ENCODE results near the gene GPHA2.

The GPHA2 gene

GRCh38 chr11:64954201-64954600 lies 18.5 kb upstream of the GPHA2 start:
- peaks cover 23% of the 10 kb centered on the region for H3K27me3 ChIP-seq (replicated peaks; ENCODE audit: control insufficient read depth, insufficient read depth, low read length)
- H3K4me1 ChIP-seq (ENCODE audit: control insufficient read depth, insufficient read depth, low read length), result no peaks in the 10 kb centered on the region
- H3K4me3 ChIP-seq (ENCODE audit: low read length), result no peak overlapping the region
- no peaks in the 10 kb centered on the region for H3K36me3 ChIP-seq (ENCODE audit: control insufficient read depth, insufficient read depth, low read length, severe bottlenecking)
- H3K9me3 ChIP-seq (ENCODE audit: control insufficient read depth, low read length), result no peaks in the 10 kb centered on the region
- no peak for DNase-seq (ENCODE audit: low read depth)
- no peak overlapping the region for H3K9ac ChIP-seq (ENCODE audit: low read length)

GRCh38 chr11:64951529-64951928 lies 15.8 kb upstream of the GPHA2 start:
- no peaks in the 10 kb centered on the region for H3K36me3 ChIP-seq (ENCODE audit: control insufficient read depth, insufficient read depth, low read length, severe bottlenecking)
- H3K9ac ChIP-seq (ENCODE audit: low read length), result no peak overlapping the region
- peaks cover 23% of the 10 kb centered on the region for H3K27me3 ChIP-seq (replicated peaks; ENCODE audit: control insufficient read depth, insufficient read depth, low read length)
- no peaks in the 10 kb centered on the region for H3K9me3 ChIP-seq (ENCODE audit: control insufficient read depth, low read length)
- DNase-seq (ENCODE audit: low read depth), result no peak
- no peaks in the 10 kb centered on the region for H3K4me1 ChIP-seq (ENCODE audit: control insufficient read depth, insufficient read depth, low read length)
- H3K4me3 ChIP-seq (ENCODE audit: low read length), result no peak overlapping the region

GRCh38 chr11:64947208-64947814 lies 11.6 kb upstream of the GPHA2 start:
- Histone ChIP-seq H3K9ac (ENCODE audit: low read length) (no peak overlapping the region), H3K4me1 (ENCODE audit: control insufficient read depth, insufficient read depth, low read length) (no peaks in the 10 kb centered on the region), H3K9me3 (ENCODE audit: control insufficient read depth, low read length) (no peaks in the 10 kb centered on the region), H3K36me3 (ENCODE audit: control insufficient read depth, insufficient read depth, low read length, severe bottlenecking) (no peaks in the 10 kb centered on the region), H3K27me3 (replicated peaks; ENCODE audit: control insufficient read depth, insufficient read depth, low read length) (peaks cover 9% of the 10 kb centered on the region), H3K4me3 (ENCODE audit: low read length) (no peak overlapping the region)
- DNase-seq (ENCODE audit: low read depth), result no peak

GRCh38 chr11:64936539-64936938 lies 846 bp upstream of the GPHA2 start:
- Histone ChIP-seq H3K36me3 (ENCODE audit: control insufficient read depth, insufficient read depth, low read length, severe bottlenecking) (peaks cover 19% of the 10 kb centered on the region), H3K4me3 (ENCODE audit: low read length) (no peak overlapping the region), H3K9me3 (ENCODE audit: control insufficient read depth, low read length) (no peaks in the 10 kb centered on the region), H3K9ac (ENCODE audit: low read length) (no peak overlapping the region), H3K27me3 (replicated peaks; ENCODE audit: control insufficient read depth, insufficient read depth, low read length) (no peaks in the 10 kb centered on the region), H3K4me1 (ENCODE audit: control insufficient read depth, insufficient read depth, low read length) (no peaks in the 10 kb centered on the region)
- no peak for DNase-seq (ENCODE audit: low read depth)

- H3K36me3 ChIP-seq (ENCODE audit: control insufficient read depth, insufficient read depth, low read length, severe bottlenecking), result peaks cover 34% of the 10 kb centered on the region
- no peak overlapping the region for H3K9ac ChIP-seq (ENCODE audit: low read length)
- DNase-seq (ENCODE audit: low read depth), result no peak
- H3K27me3 ChIP-seq (replicated peaks; ENCODE audit: control insufficient read depth, insufficient read depth, low read length), result no peaks in the 10 kb centered on the region
- H3K4me1 ChIP-seq (ENCODE audit: control insufficient read depth, insufficient read depth, low read length), result no peaks in the 10 kb centered on the region
- no peaks in the 10 kb centered on the region for H3K9me3 ChIP-seq (ENCODE audit: control insufficient read depth, low read length)
- H3K4me3 ChIP-seq (ENCODE audit: low read length), result no peak overlapping the region
Observed at GRCh38 chr11:64934682-64935358, 873 bp downstream of the GPHA2 start.

GRCh38 chr11:64933935-64934681 lies 1.6 kb downstream of the GPHA2 start:
- Histone ChIP-seq H3K36me3 (ENCODE audit: control insufficient read depth, insufficient read depth, low read length, severe bottlenecking) (peaks cover 36% of the 10 kb centered on the region), H3K9me3 (ENCODE audit: control insufficient read depth, low read length) (no peaks in the 10 kb centered on the region), H3K4me1 (ENCODE audit: control insufficient read depth, insufficient read depth, low read length) (no peaks in the 10 kb centered on the region), H3K4me3 (ENCODE audit: low read length) (no peak overlapping the region), H3K9ac (ENCODE audit: low read length) (no peak overlapping the region), H3K27me3 (replicated peaks; ENCODE audit: control insufficient read depth, insufficient read depth, low read length) (no peaks in the 10 kb centered on the region)
- DNase-seq (ENCODE audit: low read depth), result no peak

- H3K9me3 ChIP-seq (ENCODE audit: control insufficient read depth, low read length), result no peaks in the 10 kb centered on the region
- peaks cover 40% of the 10 kb centered on the region for H3K36me3 ChIP-seq (ENCODE audit: control insufficient read depth, insufficient read depth, low read length, severe bottlenecking)
- H3K4me3 ChIP-seq (ENCODE audit: low read length), result no peak overlapping the region
Observed at GRCh38 chr11:64933213-64933934, 2.3 kb downstream of the GPHA2 start.

GRCh38 chr11:64932324-64932723 lies 3.4 kb downstream of the GPHA2 start:
- H3K4me1 ChIP-seq (ENCODE audit: control insufficient read depth, insufficient read depth, low read length), result no peaks in the 10 kb centered on the region
- DNase-seq (ENCODE audit: low read depth), result no peak
- no peaks in the 10 kb centered on the region for H3K9me3 ChIP-seq (ENCODE audit: control insufficient read depth, low read length)

More at GRCh38 chr11:64933213-64933934, 2.3 kb downstream of the GPHA2 start:
- Histone ChIP-seq H3K27me3 (replicated peaks; ENCODE audit: control insufficient read depth, insufficient read depth, low read length) (no peaks in the 10 kb centered on the region), H3K9ac (ENCODE audit: low read length) (no peak overlapping the region), H3K4me1 (ENCODE audit: control insufficient read depth, insufficient read depth, low read length) (no peaks in the 10 kb centered on the region)
- DNase-seq (ENCODE audit: low read depth), result no peak

GRCh38 chr11:64931290-64931689 lies 4.4 kb downstream of the GPHA2 start:
- Histone ChIP-seq H3K36me3 (ENCODE audit: control insufficient read depth, insufficient read depth, low read length, severe bottlenecking) (peaks cover 43% of the 10 kb centered on the region), H3K9ac (ENCODE audit: low read length) (no peak overlapping the region)
- DNase-seq (ENCODE audit: low read depth), result no peak

More at GRCh38 chr11:64932324-64932723, 3.4 kb downstream of the GPHA2 start:
- Histone ChIP-seq H3K27me3 (replicated peaks; ENCODE audit: control insufficient read depth, insufficient read depth, low read length) (no peaks in the 10 kb centered on the region), H3K9ac (ENCODE audit: low read length) (no peak overlapping the region), H3K36me3 (ENCODE audit: control insufficient read depth, insufficient read depth, low read length, severe bottlenecking) (peaks cover 40% of the 10 kb centered on the region), H3K4me3 (ENCODE audit: low read length) (no peak overlapping the region)

GRCh38 chr11:64930340-64930739 lies 5.4 kb downstream of the GPHA2 start:
- Histone ChIP-seq H3K9ac (ENCODE audit: low read length) (no peak overlapping the region), H3K27me3 (replicated peaks; ENCODE audit: control insufficient read depth, insufficient read depth, low read length) (no peaks in the 10 kb centered on the region), H3K9me3 (ENCODE audit: control insufficient read depth, low read length) (no peaks in the 10 kb centered on the region), H3K36me3 (ENCODE audit: control insufficient read depth, insufficient read depth, low read length, severe bottlenecking) (peaks cover 43% of the 10 kb centered on the region), H3K4me3 (ENCODE audit: low read length) (no peak overlapping the region), H3K4me1 (ENCODE audit: control insufficient read depth, insufficient read depth, low read length) (peaks cover 2% of the 10 kb centered on the region)
- DNase-seq (ENCODE audit: low read depth), result no peak

More at GRCh38 chr11:64931290-64931689, 4.4 kb downstream of the GPHA2 start:
- Histone ChIP-seq H3K4me1 (ENCODE audit: control insufficient read depth, insufficient read depth, low read length) (peaks cover under 1% of the 10 kb centered on the region), H3K4me3 (ENCODE audit: low read length) (no peak overlapping the region), H3K9me3 (ENCODE audit: control insufficient read depth, low read length) (no peaks in the 10 kb centered on the region), H3K27me3 (replicated peaks; ENCODE audit: control insufficient read depth, insufficient read depth, low read length) (no peaks in the 10 kb centered on the region)

GRCh38 chr11:64929625-64930024 lies 6.1 kb downstream of the GPHA2 start:
- Histone ChIP-seq H3K27me3 (replicated peaks; ENCODE audit: control insufficient read depth, insufficient read depth, low read length) (no peaks in the 10 kb centered on the region), H3K36me3 (ENCODE audit: control insufficient read depth, insufficient read depth, low read length, severe bottlenecking) (peaks cover 43% of the 10 kb centered on the region), H3K4me1 (ENCODE audit: control insufficient read depth, insufficient read depth, low read length) (peaks cover 5% of the 10 kb centered on the region), H3K4me3 (ENCODE audit: low read length) (no peak overlapping the region), H3K9me3 (ENCODE audit: control insufficient read depth, low read length) (no peaks in the 10 kb centered on the region), H3K9ac (ENCODE audit: low read length) (no peak overlapping the region)
- DNase-seq (ENCODE audit: low read depth), result no peak

All from adipocyte (in vitro differentiated cells).